ENCODE results near the gene OR5K2. TPM values are rescaled to one million over a fixed set of nuclear protein-coding genes. Genes with fewer than 3 reads are reported as not detected.

The OR5K2 gene
- total RNA-seq, result not detected in 2 replicates

GRCh38 chr3:98497381-98497780, at the start of gene OR5K2:
TSS of gene OR5K2 (plus strand) at chr3:98497681. CDS start at chr3:98497681, 0 bp downstream.

GRCh38 chr3:98462901-98463300, 34.6 kb upstream of the OR5K2 start, which contains the start of gene OR5K1:
TSS of gene OR5K1 (plus strand) at chr3:98463201. CDS start at chr3:98469577, 6,376 bp downstream.

GRCh38 chr3:98522544-98523281, 25.2 kb downstream of the OR5K2 start, which contains the start of gene CLDND1:
TSS of gene CLDND1 (minus strand) at chr3:98522902. CDS start at chr3:98521424, 1,478 bp downstream.

GRCh38 chr3:98531622-98532274, 34.3 kb downstream of the OR5K2 start, which contains the start of gene GPR15:
TSS of gene GPR15 (plus strand) at chr3:98531978. CDS start at chr3:98532034, 56 bp downstream.

Other genes with a start within 250 kb of the OR5K2 start
- gene OR5H6, start 233.4 kb upstream of the OR5K2 start, total RNA-seq, result not detected in 2 replicates
- gene OR5H2, start 215.2 kb upstream of the OR5K2 start, total RNA-seq, result not detected in 2 replicates
- gene OR5K4, start 143.8 kb upstream of the OR5K2 start, total RNA-seq, result not detected in 2 replicates
- gene OR5K3, start 107.0 kb upstream of the OR5K2 start, total RNA-seq, result not detected in 2 replicates
- gene OR5K1, start 34.5 kb upstream of the OR5K2 start, total RNA-seq, result not detected in 2 replicates
- 59.5 and 59.7 TPM in 2 replicates for gene CLDND1, start 25.2 kb downstream of the OR5K2 start, total RNA-seq
- not detected in 2 replicates for gene GPR15, start 34.3 kb downstream of the OR5K2 start, total RNA-seq
- 24.3 and 35.8 TPM in 2 replicates for gene CPOX, start 95.9 kb downstream of the OR5K2 start, total RNA-seq